GM18502 (cell line): ENCODE results near the gene SRGAP2C.
"Not testable (repeated sequence)": the region's sequence is repeated elsewhere in the genome, so short reads cannot be mapped to it uniquely, and the experiment has no call there.

ENCODE experiments used
- ATAC-seq: cut with Tn5 transposase; IDR thresholded peaks from one replicate; pipeline ENCODE4 v1.9.1; 2021; ENCODE audit warnings: mild to moderate bottlenecking; ENCODE audit not compliant: unreplicated experiment, poor library complexity

SRGAP2C gene

GRCh38 chr1:121317491-121318468 lies 133.0 kb downstream of the SRGAP2C start:
- not testable (repeated sequence) for ATAC-seq

DNA sequence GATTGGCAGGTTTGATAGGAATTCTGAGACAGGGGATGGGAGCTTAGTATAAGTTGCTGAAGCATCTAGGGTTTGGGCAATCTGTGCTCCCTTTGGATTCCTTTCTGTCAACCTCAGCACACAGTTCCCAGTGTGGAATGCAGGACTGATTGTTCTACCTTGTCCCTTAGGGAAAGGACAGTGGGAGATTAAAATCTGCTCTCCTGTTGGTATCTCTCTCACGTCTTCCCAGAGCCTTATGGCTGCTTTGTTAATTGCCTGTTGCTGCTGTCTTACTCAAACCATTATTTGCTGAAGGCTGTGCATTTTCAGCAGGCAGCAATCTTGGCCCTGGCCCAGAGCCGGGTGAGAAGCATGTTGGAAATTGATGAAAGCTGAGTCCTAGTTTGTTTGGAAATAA lies 133.9 kb downstream of the SRGAP2C start:
- ATAC-seq, result not testable (repeated sequence)

- not testable (repeated sequence) for ATAC-seq
Observed at GRCh38 chr1:121321660-121322059, 136.9 kb downstream of the SRGAP2C start.

DNA sequence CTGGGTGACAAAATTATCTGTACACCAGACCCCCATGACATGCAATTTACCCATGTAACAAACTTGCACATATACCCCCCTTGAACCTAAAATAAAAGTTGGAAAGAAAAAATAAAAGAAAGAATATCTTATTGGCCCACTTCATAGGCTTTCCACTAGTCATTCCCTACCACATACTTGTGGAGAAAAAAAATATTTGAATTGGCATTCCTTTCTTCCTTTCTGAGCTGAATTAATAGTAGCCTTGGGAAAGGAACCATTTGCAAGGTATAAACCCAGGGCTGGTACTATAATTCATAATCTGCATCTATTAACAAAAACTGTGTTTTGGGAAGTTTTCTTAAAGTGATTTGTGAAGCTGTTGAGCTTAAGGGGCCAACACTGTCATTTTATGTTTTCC lies 140.0 kb downstream of the SRGAP2C start:
- ATAC-seq, result not testable (repeated sequence)

DNA sequence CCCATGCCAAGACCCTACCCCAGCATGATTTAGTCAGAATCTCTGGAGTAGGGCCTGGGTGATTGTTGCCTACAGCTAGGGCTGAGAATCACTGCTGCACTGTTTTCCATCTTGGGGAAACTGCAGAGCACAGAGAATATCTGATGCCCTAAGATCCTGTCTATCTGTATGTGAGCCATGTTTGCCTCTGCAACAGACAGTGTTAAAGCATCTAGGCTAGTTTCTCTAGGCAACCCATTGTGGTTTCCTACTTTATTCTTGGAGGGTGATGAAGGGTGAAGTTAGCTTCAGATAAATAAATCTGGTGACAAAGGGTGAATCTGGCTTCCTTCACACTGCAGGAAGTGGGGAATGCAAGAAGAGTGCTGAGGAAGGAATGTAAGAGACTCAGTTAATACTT lies 147.4 kb downstream of the SRGAP2C start:
- not testable (repeated sequence) for ATAC-seq

- not testable (repeated sequence) for ATAC-seq
Observed at GRCh38 chr1:121332599-121333562, 148.1 kb downstream of the SRGAP2C start.

DNA sequence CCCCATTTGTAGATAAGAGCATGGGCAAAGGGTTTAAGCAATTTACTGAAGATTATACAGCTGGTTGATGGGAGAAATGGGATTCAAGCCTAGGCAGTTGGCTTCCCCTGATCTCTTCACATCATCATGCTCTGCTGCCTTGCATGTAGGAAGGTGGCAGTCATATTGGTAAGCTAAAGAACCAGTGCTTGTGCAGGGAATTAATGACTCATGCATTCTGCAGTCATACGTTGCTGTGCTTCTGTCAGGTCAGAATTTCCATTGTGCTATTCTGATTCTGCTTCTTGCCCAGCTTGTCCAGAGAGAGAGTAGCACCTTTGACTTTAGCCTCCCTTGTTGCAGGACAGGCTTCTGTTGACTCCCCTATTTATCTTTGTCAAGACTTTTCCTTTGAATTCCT lies 153.2 kb downstream of the SRGAP2C start:
- ATAC-seq, result peak; percentile 60

GRCh38 chr1:121339611-121340010 lies 154.8 kb downstream of the SRGAP2C start:
- ATAC-seq, result peak; percentile 89

DNA sequence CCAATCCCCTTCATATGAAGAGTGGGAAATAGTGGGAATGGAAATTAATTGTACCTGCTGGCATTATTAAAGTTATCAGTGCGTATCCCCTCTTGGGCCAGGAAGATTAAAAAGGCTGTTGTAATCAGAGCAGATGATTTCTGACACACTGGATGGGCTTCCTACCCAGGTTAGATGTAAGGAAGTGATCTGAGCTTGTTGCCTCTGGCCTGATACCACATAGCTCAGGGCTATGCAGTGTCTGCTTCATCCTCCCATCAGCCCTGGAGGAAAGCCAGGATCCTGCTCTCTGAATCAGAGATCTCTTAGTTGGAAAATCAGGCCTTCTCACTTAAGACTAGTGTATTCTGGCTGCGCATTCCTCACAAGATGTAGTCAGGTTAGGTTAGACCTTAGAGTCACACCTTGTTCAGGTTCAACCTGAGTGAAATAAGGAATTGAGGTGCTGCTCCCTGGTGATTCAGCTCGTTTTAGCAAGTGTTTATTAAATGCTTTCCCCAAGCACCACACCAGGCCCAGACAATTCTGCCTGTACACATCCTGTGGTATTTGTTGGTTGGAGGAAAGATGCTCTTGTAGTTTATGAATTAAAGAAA lies 158.6 kb downstream of the SRGAP2C start:
- ATAC-seq, result not testable (repeated sequence)

GRCh38 chr1:121344355-121344754 lies 159.6 kb downstream of the SRGAP2C start:
- not testable (repeated sequence) for ATAC-seq

- ATAC-seq, result not testable (repeated sequence)
Observed at GRCh38 chr1:121346654-121347053, 161.9 kb downstream of the SRGAP2C start.

GRCh38 chr1:121347476-121347875 lies 162.7 kb downstream of the SRGAP2C start:
- not testable (repeated sequence) for ATAC-seq

GRCh38 chr1:121348115-121348514 lies 163.3 kb downstream of the SRGAP2C start:
- not testable (repeated sequence) for ATAC-seq

DNA sequence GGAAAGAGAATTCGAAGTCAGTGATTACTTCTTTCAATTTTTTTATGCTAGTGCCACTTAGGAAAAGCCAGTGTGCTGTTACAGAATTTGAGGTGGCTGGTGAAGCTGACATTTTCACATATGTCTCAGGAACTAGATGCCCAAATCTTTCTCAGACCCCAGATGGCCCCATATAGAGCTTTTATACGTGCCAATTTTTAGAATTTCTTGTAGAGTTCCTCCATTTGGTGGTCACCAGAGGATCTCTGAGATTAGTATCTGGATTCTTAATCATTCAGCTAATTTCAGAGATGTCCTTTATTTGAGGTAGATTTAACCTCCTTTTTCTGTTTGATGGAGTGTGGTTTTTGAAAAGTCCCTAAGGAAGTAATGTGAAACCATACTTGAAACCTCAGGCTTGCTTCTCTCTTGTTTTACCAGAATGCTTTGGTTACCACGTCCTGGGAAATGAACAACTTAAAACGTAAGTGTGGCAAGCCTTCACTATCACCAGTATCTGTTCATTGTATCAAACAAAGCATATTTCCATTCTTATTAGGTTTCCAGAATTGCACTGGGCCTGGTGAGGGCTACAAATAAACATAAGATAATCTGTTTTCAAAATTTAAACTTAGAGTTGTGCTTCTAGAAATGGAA lies 164.7 kb downstream of the SRGAP2C start:
- not testable (repeated sequence) for ATAC-seq

GRCh38 chr1:121355711-121356420 lies 171.1 kb downstream of the SRGAP2C start:
- not testable (repeated sequence) for ATAC-seq

GRCh38 chr1:121356819-121357218 lies 172.0 kb downstream of the SRGAP2C start:
- ATAC-seq, result not testable (repeated sequence)

GRCh38 chr1:121360531-121360930 lies 175.8 kb downstream of the SRGAP2C start:
- not testable (repeated sequence) for ATAC-seq

GRCh38 chr1:121361451-121362233 lies 176.9 kb downstream of the SRGAP2C start:
- ATAC-seq, result not testable (repeated sequence)
